ENCODE measurements around the gene MAP3K14. TPM values are rescaled to one million over a fixed set of nuclear protein-coding genes. Genes with fewer than 3 reads are reported as not detected.

Gene MAP3K14
- total RNA-seq, 4 donors from 2014 or later: 3.7 to 14.7 (median 6.7) TPM

DNA sequence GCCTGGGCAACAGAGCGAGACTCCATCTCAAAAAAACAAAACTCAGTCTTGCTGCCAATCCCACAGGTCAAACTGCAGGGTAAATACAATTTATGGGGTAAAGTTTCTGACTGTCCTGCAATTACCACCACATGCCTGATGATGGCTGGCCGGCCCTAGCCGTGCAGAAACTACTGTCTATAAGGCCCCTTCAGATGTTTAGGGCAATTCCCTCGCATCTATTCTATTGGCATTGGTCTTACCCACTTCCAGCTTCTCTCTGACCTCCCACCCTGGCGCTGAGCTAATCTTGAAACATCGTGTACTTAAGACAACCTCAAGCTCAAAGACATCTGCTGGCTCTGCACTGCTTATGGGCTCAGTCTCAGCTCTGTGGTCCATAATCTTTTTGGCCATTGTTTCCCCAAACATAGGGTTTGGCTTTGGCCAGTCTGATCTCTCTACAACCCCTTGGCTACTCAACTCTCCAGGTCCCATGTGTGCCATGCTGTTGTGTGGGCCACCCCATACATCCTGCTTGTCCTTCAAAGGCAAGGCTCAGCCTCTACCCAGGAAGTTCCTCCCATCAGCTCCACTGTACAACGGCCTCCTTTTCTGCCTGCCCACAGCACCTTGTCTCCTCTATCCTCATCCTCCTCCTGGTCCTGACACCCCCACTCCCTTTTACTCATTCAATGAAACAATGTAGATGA, 16.6 kb downstream of the MAP3K14 start:
- no peak overlapping the region for H3K4me3 ChIP-seq
- WGBS, 2 donors: 72 to 87% methylated on average over 7 of the region's 7 CpGs
- H3K4me1 ChIP-seq: peaks cover 53 to 100% (median 64%) of the 10 kb centered on the region in 3 donors
- intact Hi-C loops (cut with DNase I): no loop called here
- no peaks in the 10 kb centered on the region for H3K27me3 ChIP-seq
- TF ChIP-seq, protein P1, sequence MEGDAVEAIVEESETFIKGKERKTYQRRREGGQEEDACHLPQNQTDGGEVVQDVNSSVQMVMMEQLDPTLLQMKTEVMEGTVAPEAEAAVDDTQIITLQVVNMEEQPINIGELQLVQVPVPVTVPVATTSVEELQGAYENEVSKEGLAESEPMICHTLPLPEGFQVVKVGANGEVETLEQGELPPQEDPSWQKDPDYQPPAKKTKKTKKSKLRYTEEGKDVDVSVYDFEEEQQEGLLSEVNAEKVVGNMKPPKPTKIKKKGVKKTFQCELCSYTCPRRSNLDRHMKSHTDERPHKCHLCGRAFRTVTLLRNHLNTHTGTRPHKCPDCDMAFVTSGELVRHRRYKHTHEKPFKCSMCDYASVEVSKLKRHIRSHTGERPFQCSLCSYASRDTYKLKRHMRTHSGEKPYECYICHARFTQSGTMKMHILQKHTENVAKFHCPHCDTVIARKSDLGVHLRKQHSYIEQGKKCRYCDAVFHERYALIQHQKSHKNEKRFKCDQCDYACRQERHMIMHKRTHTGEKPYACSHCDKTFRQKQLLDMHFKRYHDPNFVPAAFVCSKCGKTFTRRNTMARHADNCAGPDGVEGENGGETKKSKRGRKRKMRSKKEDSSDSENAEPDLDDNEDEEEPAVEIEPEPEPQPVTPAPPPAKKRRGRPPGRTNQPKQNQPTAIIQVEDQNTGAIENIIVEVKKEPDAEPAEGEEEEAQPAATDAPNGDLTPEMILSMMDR (IDR thresholded peaks at IDR 0.05): no peak
- no peak for TF ChIP-seq POLR2A (IDR thresholded peaks at IDR 0.05)
- no peaks in the 10 kb centered on the region for H3K9me3 ChIP-seq
- peak overlapping the region; percentile 5 to 81 (median 76) for H3K27ac ChIP-seq
- DNase-seq: no peak
- H3K36me3 ChIP-seq: no peaks in the 10 kb centered on the region

DNA sequence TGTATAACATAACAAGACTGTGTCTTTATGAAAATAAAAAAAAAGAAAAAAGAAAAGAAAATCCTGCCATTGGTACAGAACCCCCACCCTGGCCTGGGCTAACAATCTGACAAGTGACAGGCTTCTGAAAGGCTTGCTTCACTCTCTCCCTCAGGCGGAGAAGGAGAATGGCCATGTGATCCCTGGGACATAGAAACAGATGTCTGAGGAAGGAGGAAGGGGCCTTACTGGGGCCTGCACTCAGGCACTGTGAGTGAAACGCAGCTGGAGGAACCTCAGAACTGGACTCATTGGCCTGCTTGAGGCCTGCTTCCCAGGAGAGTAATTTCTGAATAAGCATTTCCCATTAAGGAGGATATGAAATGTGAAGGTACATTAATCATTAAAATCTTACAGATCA, 17.5 kb downstream of the MAP3K14 start:
- Histone ChIP-seq H3K9me3 (no peaks in the 10 kb centered on the region), H3K4me3 (no peak overlapping the region), H3K36me3 (no peaks in the 10 kb centered on the region), H3K4me1 (peaks cover 56 to 100% (median 72%) of the 10 kb centered on the region in 3 donors), H3K27me3 (no peaks in the 10 kb centered on the region), H3K27ac (peak overlapping the region; percentile 5 to 81 (median 76))
- TF ChIP-seq, protein P1 (IDR thresholded peaks at IDR 0.05): no peak
- TF ChIP-seq POLR2A (IDR thresholded peaks at IDR 0.05): no peak
- no peak for DNase-seq
- intact Hi-C loops (cut with DNase I): no loop called here
- 42 to 54% methylated on average over 2 of the region's 2 CpGs for WGBS, 2 donors

DNA sequence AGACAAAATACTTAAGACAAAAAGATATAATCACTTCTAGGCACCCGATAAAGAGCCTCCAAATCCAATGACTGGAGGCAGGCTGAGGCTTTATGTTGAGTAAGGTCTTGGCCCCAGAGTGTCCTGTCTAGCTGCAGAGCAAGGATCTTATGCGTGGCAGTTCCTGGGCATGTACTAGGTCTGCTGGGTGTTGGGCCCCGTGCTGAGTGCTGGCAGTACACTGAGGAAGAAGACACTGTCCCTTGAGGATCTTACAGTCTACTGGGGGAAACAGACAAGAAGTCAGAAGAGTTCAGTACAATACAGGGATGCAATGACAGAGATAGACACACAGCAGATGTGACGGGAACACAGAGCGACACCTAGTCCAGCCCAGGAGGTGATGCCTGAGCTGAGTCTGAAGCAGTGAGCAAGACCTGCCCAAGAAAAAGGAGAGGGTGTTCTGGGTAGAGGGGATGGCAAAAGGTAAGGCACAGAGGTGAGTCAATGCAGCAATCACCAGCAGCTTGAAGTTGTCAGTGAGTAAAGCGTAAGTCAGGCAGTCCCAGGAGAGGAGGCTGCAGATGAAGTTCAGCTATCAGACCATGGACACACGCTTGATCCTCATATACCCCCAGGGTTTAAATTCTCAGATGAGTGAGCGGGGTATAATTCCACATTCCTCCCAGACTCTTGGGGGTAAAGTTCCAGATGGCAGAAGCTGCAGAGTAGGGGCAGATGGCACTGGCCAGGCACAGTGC, 18.1 kb downstream of the MAP3K14 start:
- H3K36me3 ChIP-seq: no peaks in the 10 kb centered on the region
- H3K27ac ChIP-seq: peak overlapping the region; percentile 15 to 81 (median 78)
- H3K4me1 ChIP-seq: peaks cover 63 to 100% (median 79%) of the 10 kb centered on the region in 3 donors
- H3K9me3 ChIP-seq: no peaks in the 10 kb centered on the region
- intact Hi-C loops (cut with DNase I): no loop called here
- H3K27me3 ChIP-seq: no peaks in the 10 kb centered on the region
- DNase-seq: no peak
- H3K4me3 ChIP-seq: no peak overlapping the region
- no peak for TF ChIP-seq POLR2A (IDR thresholded peaks at IDR 0.05)
- TF ChIP-seq, protein P1 (IDR thresholded peaks at IDR 0.05): no peak
- WGBS, 2 donors: 65 to 67% methylated on average over 8 of the region's 8 CpGs

DNA sequence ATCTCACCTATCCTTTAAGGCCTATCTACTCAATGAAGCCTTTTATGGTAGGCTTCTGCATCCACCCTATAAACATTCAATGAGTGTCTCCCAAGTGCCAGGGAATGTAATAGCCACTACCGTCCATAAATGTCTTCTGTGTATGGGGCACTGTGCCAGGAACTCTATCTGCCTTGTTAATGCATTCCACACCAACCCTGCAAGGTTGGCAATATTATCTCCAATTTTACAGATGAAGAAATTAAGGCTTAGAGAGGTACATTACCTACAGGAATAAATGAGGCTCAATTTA, 20.0 kb downstream of the MAP3K14 start:
- WGBS, 2 donors: 29 to 43% methylated on average over 1 of the region's 1 CpG
- no peak for DNase-seq
- Histone ChIP-seq H3K27me3 (no peaks in the 10 kb centered on the region), H3K36me3 (no peaks in the 10 kb centered on the region), H3K4me3 (no peak overlapping the region), H3K9me3 (no peaks in the 10 kb centered on the region), H3K4me1 (peaks cover 73 to 100% (median 82%) of the 10 kb centered on the region in 3 donors), H3K27ac (peak overlapping the region; percentile 57 to 81 (median 80))
- intact Hi-C loops (cut with DNase I): no loop called here
- no peak for TF ChIP-seq POLR2A (IDR thresholded peaks at IDR 0.05)
- TF ChIP-seq, protein P1 (IDR thresholded peaks at IDR 0.05): no peak

Measured in esophagus squamous epithelium (tissue), 5 donors.